ENCODE data around the gene ENPP7.

ENPP7 gene

DNA sequence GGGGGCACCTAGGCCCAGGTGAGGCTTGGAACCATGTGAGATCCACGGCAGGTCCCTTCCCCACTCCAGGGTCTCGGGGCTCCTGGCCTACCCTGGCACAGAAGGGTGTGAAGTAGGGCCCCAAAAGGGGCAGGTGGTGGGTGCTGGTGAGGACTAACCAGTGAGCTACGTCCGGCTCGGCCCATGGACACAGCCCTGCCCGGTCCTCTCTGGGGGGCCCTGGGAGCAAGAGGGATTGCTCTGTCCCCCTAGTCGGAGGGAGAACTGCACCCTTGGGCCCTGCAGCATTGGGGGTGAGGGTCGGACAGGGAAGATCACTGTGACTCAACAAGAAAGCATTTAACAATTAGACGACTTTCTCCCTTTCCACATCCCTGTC lies 2.9 kb downstream of the ENPP7 start:
- no peak for DNase-seq

- no peak for DNase-seq
These were observed 4.4 kb downstream of the ENPP7 start for GRCh38 chr17:79735096-79735495.

DNA sequence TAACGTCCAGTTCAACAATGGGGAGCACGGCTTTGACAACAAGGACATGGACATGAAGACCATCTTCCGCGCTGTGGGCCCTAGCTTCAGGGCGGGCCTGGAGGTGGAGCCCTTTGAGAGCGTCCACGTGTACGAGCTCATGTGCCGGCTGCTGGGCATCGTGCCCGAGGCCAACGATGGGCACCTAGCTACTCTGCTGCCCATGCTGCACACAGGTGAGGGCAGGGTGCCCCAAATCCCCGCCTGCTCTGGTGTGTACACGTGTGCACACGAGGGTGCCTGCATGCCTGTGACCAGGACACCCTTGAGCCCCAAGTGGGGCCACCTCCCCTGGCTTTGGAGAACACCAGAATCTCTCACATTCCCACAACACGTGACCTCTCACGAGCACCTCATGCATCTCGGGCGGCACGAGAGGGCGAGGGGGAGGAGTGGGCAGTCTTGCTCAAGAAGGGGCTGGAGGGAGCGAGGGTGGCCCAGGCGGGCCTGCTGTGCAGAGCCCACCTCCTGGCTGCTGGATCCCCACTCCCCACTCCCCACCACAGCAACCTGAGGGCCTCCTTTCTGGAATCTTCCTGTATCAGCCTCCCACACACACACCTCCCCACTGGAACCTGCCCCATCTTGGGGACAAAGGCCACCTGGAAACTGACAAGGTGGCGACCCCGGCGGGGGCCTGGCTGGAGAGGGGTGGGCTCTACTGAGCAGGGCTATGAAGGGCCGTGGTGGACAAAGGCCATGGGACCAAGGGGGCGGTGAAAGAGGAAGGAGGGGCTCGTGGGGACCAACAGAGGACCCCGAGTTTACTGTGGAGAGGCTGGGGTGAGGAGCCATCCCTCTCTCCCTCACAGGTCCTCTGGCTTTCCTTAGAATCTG lies 6.5 kb downstream of the ENPP7 start:
- no peak for DNase-seq

- DNase-seq, result no peak
These were observed 7.3 kb downstream of the ENPP7 start for GRCh38 chr17:79737922-79738578.

GRCh38 chr17:79738643-79739042 lies 7.9 kb downstream of the ENPP7 start:
- no peak for DNase-seq

GRCh38 chr17:79739148-79740062 lies 8.7 kb downstream of the ENPP7 start:
- DNase-seq, result no peak

GRCh38 chr17:79740413-79740812 lies 9.7 kb downstream of the ENPP7 start:
- no peak for DNase-seq

DNA sequence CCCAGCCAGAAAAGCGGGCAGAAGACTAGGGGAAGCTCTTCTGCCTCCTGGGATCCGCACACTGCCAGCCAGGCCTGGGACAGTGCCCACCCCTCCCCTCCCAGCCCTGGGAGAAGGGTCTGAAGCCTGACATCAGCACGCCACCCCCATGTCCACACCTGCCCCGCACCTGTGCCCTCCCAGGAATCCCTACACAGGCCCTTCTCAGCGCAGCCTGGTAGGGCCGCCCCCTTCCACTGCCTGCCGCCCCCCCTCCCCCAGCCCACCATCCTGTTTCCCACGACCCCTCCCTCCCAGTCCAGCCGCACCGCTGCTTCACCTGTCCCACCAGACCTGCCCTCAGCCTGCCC lies 10.6 kb downstream of the ENPP7 start:
- DNase-seq, result no peak

- DNase-seq, result peak; percentile 51
These were observed 11.2 kb downstream of the ENPP7 start for GRCh38 chr17:79741751-79742588.

- no peak for DNase-seq
These were observed 11.8 kb downstream of the ENPP7 start for GRCh38 chr17:79742589-79742918.

DNA sequence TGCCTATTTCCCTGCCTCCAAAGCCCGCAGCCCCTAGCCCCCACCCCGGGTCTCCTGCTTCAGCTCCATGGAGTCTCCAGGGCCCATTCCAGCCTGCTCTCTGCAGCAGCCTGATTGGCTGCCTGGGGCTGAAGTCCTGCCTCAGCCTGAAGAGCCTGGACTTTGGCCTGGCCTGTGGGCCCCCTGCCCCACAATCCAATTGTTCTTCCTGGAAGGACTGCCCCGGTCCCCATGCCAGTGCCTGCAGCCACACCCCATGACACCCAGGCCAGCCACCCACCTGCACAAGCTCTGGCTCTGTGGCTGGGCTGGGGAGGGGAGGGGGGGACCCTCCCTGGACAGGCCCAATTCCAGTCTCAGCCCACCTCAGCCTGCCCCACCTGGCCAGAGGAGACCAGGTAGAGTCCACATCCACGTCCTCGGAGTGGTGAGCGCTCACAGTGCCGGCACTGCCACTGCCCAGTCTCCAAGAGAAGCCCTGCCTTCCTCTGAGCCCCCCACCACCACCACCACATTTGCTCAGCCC lies 12.3 kb downstream of the ENPP7 start:
- DNase-seq, result no peak

DNA sequence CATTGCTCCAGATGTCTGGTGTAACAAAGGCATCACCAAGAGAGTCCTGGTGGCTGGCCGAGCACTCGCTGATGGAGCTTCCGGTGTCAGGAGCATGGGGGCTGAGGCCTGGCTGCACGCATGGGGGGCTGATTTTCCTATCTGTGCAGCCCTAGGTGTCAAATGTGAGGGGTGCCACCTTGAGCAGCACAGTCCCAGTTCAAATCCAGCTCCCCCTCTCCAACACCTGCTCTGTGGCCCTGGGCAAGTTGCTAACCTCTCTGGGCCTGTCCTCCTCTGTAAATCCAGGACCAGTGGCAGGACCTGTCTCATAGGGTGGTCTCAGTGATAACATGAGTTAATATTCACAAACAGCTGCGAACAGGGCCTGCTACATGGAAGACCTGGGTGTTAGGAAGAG lies 12.9 kb downstream of the ENPP7 start:
- DNase-seq, result no peak

DNA sequence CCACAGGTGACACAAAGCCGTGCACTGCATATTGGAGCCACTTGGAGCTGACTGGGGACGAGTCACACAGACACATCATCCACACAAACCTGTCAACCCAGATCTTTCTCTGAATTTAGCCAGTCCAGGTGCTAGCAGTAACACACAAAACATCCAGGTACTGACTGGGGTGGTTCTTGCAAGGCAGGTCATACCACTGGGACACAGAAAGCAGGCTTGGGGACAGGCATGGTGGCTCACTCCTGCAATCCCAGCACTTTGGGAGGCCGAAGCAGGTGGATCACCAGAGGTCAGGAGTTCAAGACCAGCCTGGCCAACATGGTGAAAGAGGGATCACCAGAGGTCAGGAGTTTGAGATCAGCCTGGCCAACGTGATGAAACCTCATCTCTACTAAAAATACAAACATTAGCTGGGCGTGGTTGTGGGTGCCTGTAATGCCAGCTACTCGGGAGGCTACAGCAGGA lies 14.9 kb downstream of the ENPP7 start:
- no peak for DNase-seq

GRCh38 chr17:79746889-79747507 lies 16.3 kb downstream of the ENPP7 start:
- no peak for DNase-seq

- no peak for DNase-seq
These were observed 17.0 kb downstream of the ENPP7 start for GRCh38 chr17:79747508-79748294.

- no peak for DNase-seq
These were observed 17.8 kb downstream of the ENPP7 start for GRCh38 chr17:79748295-79749099.

GRCh38 chr17:79749156-79749815 lies 18.5 kb downstream of the ENPP7 start:
- no peak for DNase-seq

DNA sequence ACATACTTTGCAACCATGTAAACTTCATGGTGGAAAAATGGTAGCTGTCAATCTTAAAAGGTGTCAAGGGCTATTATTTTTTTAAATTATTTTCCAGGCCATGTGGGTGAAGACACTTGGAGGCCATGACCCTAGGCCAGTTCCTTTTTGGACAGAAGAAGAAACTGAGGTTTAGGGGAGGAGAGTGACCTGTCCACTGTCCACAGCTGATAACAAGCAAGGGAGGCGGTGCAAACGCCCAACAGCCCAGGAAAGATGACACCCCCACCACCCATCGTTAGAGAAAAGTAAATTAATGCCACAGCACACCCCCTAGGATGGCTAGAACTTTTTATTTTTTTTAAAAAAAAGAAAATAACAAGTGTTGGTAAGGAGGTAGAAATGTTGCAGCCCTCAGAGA lies 19.2 kb downstream of the ENPP7 start:
- DNase-seq, result no peak
